Esophagus muscularis mucosa (tissue), 4 donors: ENCODE results near the gene ZSCAN22. TPM values are rescaled to one million over a fixed set of nuclear protein-coding genes. Genes with fewer than 3 reads are reported as not detected.

Experiments used
- DNase-seq: peaks from one replicate; pipeline ENCODE4 v3.0.0-alpha.2; 2017; ENCODE audit errors: extremely low spot score
- H3K27ac ChIP-seq, 4 donors: fragments of 200-600 bp; sonication (generic); replicated peaks in 1 of 4; 1 replicate in 3 of 4; 2 replicates in 1 of 4; pipeline ENCODE4 v1.5.1; 2016 to 2019; ENCODE audit warnings: mild to moderate bottlenecking in 1 of 4
- H3K27me3 ChIP-seq, 4 donors: fragments of 200-600 bp; sonication (generic); one replicate each; pipeline versions ENCODE4 v1.5.1 to v1.6.0; 2016 to 2019
- H3K36me3 ChIP-seq, 4 donors: fragments of 200-600 bp; sonication (generic); one replicate each; pipeline ENCODE4 v1.5.1; 2016 to 2019
- H3K4me1 ChIP-seq, 4 donors: fragments of 200-600 bp; sonication (generic); one replicate each; pipeline ENCODE4 v1.5.1; 2016 to 2019
- H3K4me3 ChIP-seq, 4 donors: fragments of 200-600 bp; sonication (generic); 1 replicate in 2 of 4; 2 replicates in 2 of 4; pipeline ENCODE4 v1.5.1; 2016 to 2019; ENCODE audit warnings: mild to moderate bottlenecking in 4 of 4, moderate library complexity in 1 of 4
- H3K9me3 ChIP-seq, 4 donors: fragments of 200-600 bp; sonication (generic); 1 replicate in 3 of 4; 2 replicates in 1 of 4; pipeline ENCODE4 v1.5.1; 2016 to 2019
- EP300 ChIP-seq: sonication (generic); formaldehyde crosslinking; IDR thresholded peaks from one replicate; pipeline ENCODE4 v1.6.1; 2017; ENCODE audit warnings: antibody characterized with exemption
- POLR2A ChIP-seq: fragments of 450-650 bp; IDR thresholded peaks from one replicate; pipeline ENCODE4 v1.6.1; 2017; ENCODE audit warnings: antibody characterized with exemption, moderate library complexity, mild to moderate bottlenecking, low read depth
- POLR2AphosphoS5 ChIP-seq, 2 donors: sonication (generic); formaldehyde crosslinking; IDR thresholded peaks; one replicate each; pipeline ENCODE4 v1.6.1; 2017; ENCODE audit warnings: antibody characterized with exemption in 2 of 2
- WGBS: methylation state at CpG from one replicate; pipeline ENCODE4 v1.1.5; 2018; 5-methylcytosine and 5-hydroxymethylcytosine counted together
- intact Hi-C: fragments of 100-400 bp; cut with DNase I; formaldehyde crosslinking; loops from one replicate; pipeline ENCODE4 v1.15.1; 2023
- total RNA-seq, 4 donors: library from RNA; depleted of rRNA; stranded (reverse); fragments of >200 nt; gene quantifications; one replicate each; pipeline versions ENCODE4 v1.1.0 to v1.2.1, GENCODE V29; 2016
- TF ChIP-seq, protein P1 (sequence below), 3 experiments: fragments of 200-600 bp in 2 of 3; fragments of 450-650 bp in 1 of 3; sonication (generic) in 2 of 3; IDR thresholded peaks; one replicate each; pipeline ENCODE4 v1.5.1; 2017 to 2019; ENCODE audit warnings: antibody characterized with exemption in 3 of 3, mild to moderate bottlenecking in 2 of 3, moderate library complexity in 1 of 3

The ZSCAN22 gene
- total RNA-seq, 4 donors from 2014 or later, result 2.9 to 4.9 (median 3.6) TPM

DNA sequence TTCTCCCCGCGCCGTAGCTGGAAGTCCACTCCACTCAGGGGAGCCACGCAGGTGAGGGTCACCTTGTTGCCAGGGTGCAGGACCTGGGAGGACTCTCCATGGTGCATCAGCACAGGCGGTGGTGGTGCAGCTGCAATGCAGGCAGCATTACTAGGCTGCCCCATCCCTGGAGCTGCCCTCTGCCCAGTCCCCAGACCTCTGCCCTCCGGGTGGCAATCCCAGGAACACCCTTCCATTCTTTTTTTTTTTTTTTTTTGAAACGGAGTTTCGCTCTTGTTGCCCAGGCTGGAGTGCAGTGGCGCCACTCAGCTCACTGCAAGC lies 24.7 kb downstream of the ZSCAN22 start:
- Histone ChIP-seq H3K4me3 (no peak overlapping the region), H3K27me3 (peaks cover 0 to 100% (median 51%) of the 10 kb centered on the region in 4 donors), H3K4me1 (peaks cover 17 to 42% (median 29%) of the 10 kb centered on the region in 4 donors), H3K9me3 (no peaks in the 10 kb centered on the region), H3K36me3 (peaks cover 0 to 6% (median 0%) of the 10 kb centered on the region in 4 donors), H3K27ac (no peak overlapping the region)
- DNase-seq, result no peak
- intact Hi-C loops, result no loop called here
- no peak for TF ChIP-seq EP300
- no peak for TF ChIP-seq POLR2AphosphoS5 (IDR thresholded peaks at IDR 0.05)
- no peak for TF ChIP-seq POLR2A
- TF ChIP-seq, protein P1, sequence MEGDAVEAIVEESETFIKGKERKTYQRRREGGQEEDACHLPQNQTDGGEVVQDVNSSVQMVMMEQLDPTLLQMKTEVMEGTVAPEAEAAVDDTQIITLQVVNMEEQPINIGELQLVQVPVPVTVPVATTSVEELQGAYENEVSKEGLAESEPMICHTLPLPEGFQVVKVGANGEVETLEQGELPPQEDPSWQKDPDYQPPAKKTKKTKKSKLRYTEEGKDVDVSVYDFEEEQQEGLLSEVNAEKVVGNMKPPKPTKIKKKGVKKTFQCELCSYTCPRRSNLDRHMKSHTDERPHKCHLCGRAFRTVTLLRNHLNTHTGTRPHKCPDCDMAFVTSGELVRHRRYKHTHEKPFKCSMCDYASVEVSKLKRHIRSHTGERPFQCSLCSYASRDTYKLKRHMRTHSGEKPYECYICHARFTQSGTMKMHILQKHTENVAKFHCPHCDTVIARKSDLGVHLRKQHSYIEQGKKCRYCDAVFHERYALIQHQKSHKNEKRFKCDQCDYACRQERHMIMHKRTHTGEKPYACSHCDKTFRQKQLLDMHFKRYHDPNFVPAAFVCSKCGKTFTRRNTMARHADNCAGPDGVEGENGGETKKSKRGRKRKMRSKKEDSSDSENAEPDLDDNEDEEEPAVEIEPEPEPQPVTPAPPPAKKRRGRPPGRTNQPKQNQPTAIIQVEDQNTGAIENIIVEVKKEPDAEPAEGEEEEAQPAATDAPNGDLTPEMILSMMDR (IDR thresholded peaks at IDR 0.05), result no peak
- WGBS, result 94% methylated on average over 9 of the region's 9 CpGs

DNA sequence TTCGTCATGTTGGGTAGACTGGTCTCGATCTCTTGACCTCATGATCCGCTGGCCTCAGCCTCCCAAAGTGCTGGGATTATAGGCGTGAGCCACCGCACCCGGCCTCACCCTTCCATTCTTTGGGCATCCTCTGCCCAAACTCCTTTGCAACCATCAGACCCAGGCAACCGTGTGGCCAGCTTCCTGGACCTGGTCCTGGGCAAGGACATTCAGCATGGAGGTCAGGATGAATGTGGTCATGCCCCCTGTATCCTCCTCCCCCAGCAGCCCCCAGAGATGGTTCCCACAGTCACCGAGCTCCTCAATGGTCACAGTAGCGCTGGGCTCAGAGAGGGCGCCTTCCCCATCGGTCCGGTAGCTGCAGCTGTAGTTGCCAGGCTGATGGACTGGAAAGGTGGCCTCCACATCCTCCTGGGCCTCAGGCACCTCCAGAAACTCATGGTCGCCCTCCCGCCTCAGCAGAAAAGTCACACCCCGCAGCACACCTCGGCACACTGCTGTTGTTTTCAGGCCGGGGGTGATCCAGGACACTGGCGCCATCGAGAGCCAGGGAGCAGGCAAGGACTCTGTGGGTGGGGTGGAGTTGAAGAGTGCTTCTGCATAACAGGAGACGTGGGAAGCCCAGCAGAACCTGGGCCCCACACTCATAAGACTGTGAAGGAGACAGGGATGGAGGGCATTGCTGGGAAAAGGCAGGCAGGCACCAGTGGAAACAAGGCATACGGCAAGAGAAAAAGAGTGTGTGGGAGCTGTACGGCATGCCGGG lies 25.4 kb downstream of the ZSCAN22 start:
- intact Hi-C loops, result no loop called here
- H3K27ac ChIP-seq, result no peak overlapping the region
- 82% methylated on average over 16 of the region's 23 CpGs for WGBS
- H3K4me3 ChIP-seq, result no peak overlapping the region
- peaks cover 23 to 43% (median 33%) of the 10 kb centered on the region in 4 donors for H3K4me1 ChIP-seq
- H3K27me3 ChIP-seq, result peaks cover 0 to 100% (median 50%) of the 10 kb centered on the region in 4 donors
- TF ChIP-seq, protein P1 (IDR thresholded peaks at IDR 0.05), result no peak
- TF ChIP-seq POLR2AphosphoS5 (IDR thresholded peaks at IDR 0.05) (no peak), EP300 (no peak), POLR2A (no peak)
- no peaks in the 10 kb centered on the region for H3K9me3 ChIP-seq
- peaks cover 0 to 6% (median 0%) of the 10 kb centered on the region in 4 donors for H3K36me3 ChIP-seq
- no peak for DNase-seq

DNA sequence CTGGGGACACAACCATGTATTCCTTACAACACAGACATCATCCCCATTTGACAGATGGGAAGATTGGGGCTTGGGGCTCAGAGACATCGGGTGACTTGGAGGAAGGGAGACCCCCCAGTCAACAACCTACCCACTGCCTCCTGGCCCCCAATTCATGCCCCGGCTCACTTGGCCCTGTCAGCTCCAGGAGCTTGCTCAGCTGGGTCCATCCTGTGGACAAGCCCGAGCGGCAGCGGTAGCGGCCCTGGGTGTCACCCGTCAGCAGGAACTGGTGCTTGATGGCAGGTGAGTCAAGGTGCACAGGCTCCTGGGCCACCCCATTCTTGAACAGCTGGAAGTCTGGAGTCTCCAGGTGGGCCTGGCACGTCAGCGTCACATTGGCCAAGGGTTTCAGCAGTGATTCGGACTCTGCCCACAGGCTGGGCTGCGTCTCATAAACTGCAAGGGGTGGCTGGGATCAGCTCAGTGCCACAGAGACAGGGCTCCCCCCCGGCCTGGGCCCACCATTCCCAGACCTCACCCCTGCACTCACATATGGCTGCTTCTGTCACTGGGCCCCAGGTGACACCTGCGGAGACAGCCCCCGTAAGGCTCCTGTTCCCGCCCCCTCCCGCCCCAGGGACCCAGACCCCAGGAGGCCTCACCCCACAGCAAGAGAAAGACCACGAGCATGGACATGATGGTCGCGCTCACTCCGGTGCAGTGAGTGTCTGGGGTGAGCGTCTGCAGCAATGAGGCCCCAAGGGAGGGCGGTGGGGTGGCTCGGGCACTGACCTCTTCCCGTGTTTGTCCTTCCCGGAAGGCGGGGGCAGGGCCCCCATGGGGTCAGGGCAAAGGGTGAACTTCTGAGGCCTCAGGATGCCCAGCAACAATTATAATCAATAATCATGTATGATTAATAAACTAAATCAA lies 26.2 kb downstream of the ZSCAN22 start, which contains the start of gene A1BG:
Gene A1BG (minus strand): TSS at position 733 of the 912 bp plus-strand sequence. CDS start 55 bp downstream, at position 678.
- Histone ChIP-seq H3K36me3 (peaks cover 0 to 6% (median 0%) of the 10 kb centered on the region in 4 donors), H3K9me3 (no peaks in the 10 kb centered on the region), H3K27ac (no peak within 1 kb of the TSS), H3K4me3 (no peak within 1 kb of the TSS), H3K4me1 (peaks cover 23 to 43% (median 34%) of the 10 kb centered on the region in 4 donors), H3K27me3 (peaks cover 0 to 99% (median 43%) of the 10 kb centered on the region in 4 donors)
- no peak for DNase-seq
- TF ChIP-seq POLR2AphosphoS5 (IDR thresholded peaks at IDR 0.05) (no peak), POLR2A (no peak), EP300 (no peak)
- TF ChIP-seq, protein P1 (IDR thresholded peaks at IDR 0.05), result no peak
- intact Hi-C loops, result no loop called here
- 81% methylated on average over 19 of the region's 26 CpGs for WGBS

GRCh38 chr19:58353717-58354477 lies 27.1 kb downstream of the ZSCAN22 start:
- Histone ChIP-seq H3K4me3 (no peak overlapping the region), H3K4me1 (peaks cover 23 to 42% (median 33%) of the 10 kb centered on the region in 4 donors), H3K9me3 (no peaks in the 10 kb centered on the region), H3K27me3 (peaks cover 0 to 90% (median 42%) of the 10 kb centered on the region in 4 donors), H3K27ac (no peak overlapping the region), H3K36me3 (peaks cover 0 to 8% (median 0%) of the 10 kb centered on the region in 4 donors)
- intact Hi-C loops, result no loop called here
- 89% methylated on average over 13 of the region's 15 CpGs for WGBS
- TF ChIP-seq, protein P1 (IDR thresholded peaks at IDR 0.05), result no peak
- TF ChIP-seq EP300 (no peak), POLR2AphosphoS5 (IDR thresholded peaks at IDR 0.05) (no peak), POLR2A (no peak)
- no peak for DNase-seq
